Keratinocyte (primary cell): ENCODE results near the gene CYP19A1. TPM values are rescaled to one million over a fixed set of nuclear protein-coding genes. Genes with fewer than 3 reads are reported as not detected.

Experiments
- DNase-seq: peaks from one replicate; pipeline ENCODE4 v3.0.0-alpha.2; 2011; ENCODE audit warnings: low read depth, missing footprints, low spot score
- FAIRE-seq: peaks from 2 replicates; lab custom pipeline; 2011; peaks lifted over from hg19 to GRCh38; lab: Jason Lieb, UNC
- H2AFZ ChIP-seq: 2 replicates; pipeline ENCODE4 v1.6.0; 2012; ENCODE audit warnings: low read length, control low read depth, inconsistent platforms; ENCODE audit not compliant: control insufficient read depth
- H3K27ac ChIP-seq: 2 replicates; pipeline ENCODE4 v1.5.1; 2011; ENCODE audit warnings: low read length; ENCODE audit not compliant: control insufficient read depth, insufficient read depth
- H3K27me3 ChIP-seq: 3 replicates; pipeline ENCODE4 v1.6.0; 2011; ENCODE audit warnings: low read length; ENCODE audit not compliant: control insufficient read depth, insufficient read depth; ENCODE audit errors: extremely low read depth
- H3K36me3 ChIP-seq, 2 experiments: 2 replicates in 1 of 2; 3 replicates in 1 of 2; pipeline ENCODE4 v1.5.1; 2011; ENCODE audit warnings: low read length in 2 of 2, mild to moderate bottlenecking in 1 of 2; ENCODE audit not compliant: control insufficient read depth in 2 of 2, insufficient read depth in 2 of 2; ENCODE audit errors: extremely low read depth in 1 of 2
- H3K4me1 ChIP-seq: 3 replicates; pipeline ENCODE4 v1.5.1; 2011; ENCODE audit warnings: low read length; ENCODE audit not compliant: control insufficient read depth, insufficient read depth; ENCODE audit errors: extremely low read depth
- H3K4me2 ChIP-seq: 3 replicates; pipeline ENCODE4 v1.6.0; 2011; ENCODE audit warnings: low read depth, low read length; ENCODE audit not compliant: control insufficient read depth, insufficient read depth; ENCODE audit errors: extremely low read depth
- H3K4me3 ChIP-seq, 3 experiments: fragments of 200-600 bp in 1 of 3; sonication (generic) in 1 of 3; 2 replicates in 2 of 3; 3 replicates in 1 of 3; pipeline ENCODE4 v1.5.1; 2011 to 2016; ENCODE audit warnings: low read length in 3 of 3, mild to moderate bottlenecking in 3 of 3, control low read depth in 2 of 3, inconsistent platforms in 1 of 3, low read depth in 1 of 3, mixed read lengths in 1 of 3, mixed run types in 1 of 3, moderate library complexity in 1 of 3; ENCODE audit not compliant: control insufficient read depth in 2 of 3, insufficient read depth in 2 of 3; ENCODE audit errors: extremely low read depth in 1 of 3
- H3K79me2 ChIP-seq: 2 replicates; pipeline ENCODE4 v1.6.0; 2012; ENCODE audit warnings: low read length; ENCODE audit not compliant: control insufficient read depth, insufficient read depth
- H3K9ac ChIP-seq: 3 replicates; pipeline ENCODE4 v1.6.0; 2011; ENCODE audit warnings: low read length; ENCODE audit not compliant: control insufficient read depth, insufficient read depth; ENCODE audit errors: extremely low read depth
- H3K9me1 ChIP-seq: 3 replicates; pipeline ENCODE4 v1.6.0; 2011; ENCODE audit warnings: low read length; ENCODE audit not compliant: control insufficient read depth, insufficient read depth; ENCODE audit errors: extremely low read depth
- H3K9me3 ChIP-seq: 2 replicates; pipeline ENCODE4 v1.5.1; 2012; ENCODE audit warnings: low read depth, low read length; ENCODE audit not compliant: control insufficient read depth
- H4K20me1 ChIP-seq: 3 replicates; pipeline ENCODE4 v1.6.0; 2011; ENCODE audit warnings: low read length; ENCODE audit not compliant: control insufficient read depth, insufficient read depth; ENCODE audit errors: extremely low read depth
- EZH2 ChIP-seq: IDR thresholded peaks from one replicate; pipeline ENCODE4 v1.6.1; 2012; ENCODE audit warnings: inconsistent platforms, mild to moderate bottlenecking, low read length, moderate library complexity
- dilution Hi-C: fragments of 300-500 bp; cut with MboI; formaldehyde crosslinking; loops from one replicate; pipeline ENCODE4 v1.7.0; 2020; ENCODE audit warnings: low sequenced_read_pairs; ENCODE audit not compliant: extremely low pct_ligation_motif_present
- polyA plus RNA-seq, 5 experiments: library from polyadenylated mRNA; depleted of rRNA in 3 of 5; stranded (reverse) in 3 of 5; stranded (forward) in 1 of 5; unstranded in 1 of 5; fragments of >200 nt; gene quantifications; 1 replicate in 1 of 5; 2 replicates in 3 of 5; 3 replicates in 1 of 5; pipeline versions ENCODE4 v1.2.1 to v1.2.3, GENCODE V29; 2011 to 2012; ENCODE audit warnings: missing spikeins in 2 of 5, low read depth in 1 of 5, low replicate concordance in 1 of 5
- TF ChIP-seq, protein P1 (sequence below), 3 experiments: IDR thresholded peaks in 1 of 3; conservative IDR thresholded peaks in 1 of 3; optimal IDR thresholded peaks in 1 of 3; 2 replicates in 2 of 3; 3 replicates in 1 of 3; pipeline versions ENCODE3 to v1.5.1; 2011; ENCODE audit warnings: low read length in 3 of 3, mild to moderate bottlenecking in 3 of 3, moderate library complexity in 2 of 3, control low read depth in 1 of 3, inconsistent platforms in 1 of 3; ENCODE audit not compliant: insufficient read depth in 2 of 3; ENCODE audit errors: extremely low read depth in 1 of 3

CYP19A1 gene
- polyA plus RNA-seq, 1 donor (not counting 4 experiments of a cell fraction or from before 2014, with no cell fraction given): not detected

DNA sequence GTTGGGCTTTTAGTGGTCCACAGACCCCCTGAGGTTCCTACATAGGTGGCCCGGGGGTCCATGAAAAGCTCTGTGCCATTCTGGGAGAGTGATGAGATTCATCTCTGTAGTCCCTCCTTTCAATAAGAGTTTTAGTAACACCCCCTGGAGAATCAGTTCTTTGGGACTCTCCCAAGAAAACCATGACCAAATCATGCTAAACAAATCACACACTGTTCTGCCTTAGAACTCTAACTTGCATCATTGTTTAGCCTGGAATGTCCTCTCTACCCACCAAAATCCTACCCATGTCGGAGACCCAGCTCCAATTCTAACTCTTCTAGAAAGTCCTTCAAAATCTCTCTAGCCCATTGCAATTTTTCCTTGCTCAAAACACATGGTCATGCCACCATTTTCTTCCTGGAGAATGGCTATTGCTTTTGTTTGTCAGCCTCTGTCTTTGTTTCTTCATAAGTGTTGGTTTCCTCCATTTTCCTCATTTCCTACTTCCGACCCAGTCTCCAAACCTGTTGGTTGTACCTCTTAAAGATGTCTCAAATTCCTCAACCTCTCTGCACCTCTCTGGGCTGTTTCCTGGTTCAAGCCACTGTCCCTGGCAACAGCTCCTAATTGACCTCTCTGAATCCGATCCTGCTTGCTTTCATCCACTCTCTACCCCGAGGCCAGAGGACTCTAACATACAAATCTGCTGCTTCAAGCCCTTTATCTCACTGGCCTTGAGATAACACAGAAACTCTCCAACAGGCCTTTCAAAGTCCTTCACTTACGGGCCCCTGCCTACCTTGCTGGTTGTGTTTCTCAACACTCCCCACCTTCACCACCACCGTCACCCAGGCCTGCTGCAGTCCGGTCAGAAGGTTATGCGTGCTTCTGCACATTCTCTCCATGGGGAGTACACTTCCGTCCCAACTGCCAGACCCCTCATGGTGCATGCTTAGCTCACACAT lies 23.7 kb downstream of the CYP19A1 start:
- Histone ChIP-seq H3K36me3 (no peaks in the 10 kb centered on the region), H3K9me1 (no peaks in the 10 kb centered on the region), H3K4me3 (no peak overlapping the region), H3K79me2 (no peaks in the 10 kb centered on the region), H3K27ac (no peak overlapping the region), H2AFZ (no peak overlapping the region), H3K9me3 (no peaks in the 10 kb centered on the region), H3K4me1 (peaks cover 7% of the 10 kb centered on the region), H3K4me2 (no peak overlapping the region), H4K20me1 (no peaks in the 10 kb centered on the region), H3K9ac (no peak overlapping the region), H3K27me3 (no peaks in the 10 kb centered on the region)
- no peak for FAIRE-seq
- dilution Hi-C loops: no loop called here
- no peak for DNase-seq
- TF ChIP-seq, protein P1, sequence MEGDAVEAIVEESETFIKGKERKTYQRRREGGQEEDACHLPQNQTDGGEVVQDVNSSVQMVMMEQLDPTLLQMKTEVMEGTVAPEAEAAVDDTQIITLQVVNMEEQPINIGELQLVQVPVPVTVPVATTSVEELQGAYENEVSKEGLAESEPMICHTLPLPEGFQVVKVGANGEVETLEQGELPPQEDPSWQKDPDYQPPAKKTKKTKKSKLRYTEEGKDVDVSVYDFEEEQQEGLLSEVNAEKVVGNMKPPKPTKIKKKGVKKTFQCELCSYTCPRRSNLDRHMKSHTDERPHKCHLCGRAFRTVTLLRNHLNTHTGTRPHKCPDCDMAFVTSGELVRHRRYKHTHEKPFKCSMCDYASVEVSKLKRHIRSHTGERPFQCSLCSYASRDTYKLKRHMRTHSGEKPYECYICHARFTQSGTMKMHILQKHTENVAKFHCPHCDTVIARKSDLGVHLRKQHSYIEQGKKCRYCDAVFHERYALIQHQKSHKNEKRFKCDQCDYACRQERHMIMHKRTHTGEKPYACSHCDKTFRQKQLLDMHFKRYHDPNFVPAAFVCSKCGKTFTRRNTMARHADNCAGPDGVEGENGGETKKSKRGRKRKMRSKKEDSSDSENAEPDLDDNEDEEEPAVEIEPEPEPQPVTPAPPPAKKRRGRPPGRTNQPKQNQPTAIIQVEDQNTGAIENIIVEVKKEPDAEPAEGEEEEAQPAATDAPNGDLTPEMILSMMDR (optimal IDR thresholded peaks at IDR 0.05 in 1 of 3, IDR thresholded peaks at IDR 0.05 in 1 of 3, conservative IDR thresholded peaks at IDR 0.05 in 1 of 3; ENCODE audit: extremely low read depth in 1 of 3, insufficient read depth in 2 of 3, low read length in 3 of 3): no peak
- no peak for TF ChIP-seq EZH2

DNA sequence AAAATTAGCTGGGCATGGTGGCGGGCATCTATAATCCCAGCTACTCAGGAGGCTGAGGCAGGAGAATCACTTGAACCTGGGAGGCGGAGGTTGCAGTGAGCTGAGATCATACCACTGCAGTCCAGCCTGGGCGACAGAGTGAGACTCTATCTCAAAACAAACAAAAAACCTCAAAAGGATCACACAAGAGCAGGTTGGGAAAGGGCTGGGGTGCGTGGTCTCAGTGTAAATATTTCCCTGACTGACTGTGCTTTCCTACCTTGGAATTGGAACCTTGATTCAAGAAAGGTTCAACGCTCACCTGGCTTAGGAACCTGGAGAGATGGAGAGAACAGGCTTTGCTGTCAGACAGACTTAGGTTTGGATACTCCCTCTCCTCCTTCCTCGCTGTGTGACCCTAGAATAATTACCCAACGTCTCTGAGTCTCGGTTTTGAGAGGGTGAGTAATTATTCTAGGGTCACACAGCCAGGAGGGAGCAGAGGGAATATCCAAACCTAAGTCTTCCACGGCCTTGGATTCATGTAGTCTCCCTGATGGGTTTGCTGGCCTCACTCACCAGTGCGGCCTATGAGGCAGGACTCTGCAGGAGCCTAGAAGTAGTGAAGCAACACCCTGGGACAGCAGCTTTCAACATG lies 24.6 kb downstream of the CYP19A1 start:
- H2AFZ ChIP-seq: no peak overlapping the region
- FAIRE-seq: no peak
- no peak overlapping the region for H3K9ac ChIP-seq
- no peak for DNase-seq
- no peaks in the 10 kb centered on the region for H3K9me3 ChIP-seq
- H3K27me3 ChIP-seq: no peaks in the 10 kb centered on the region
- no peaks in the 10 kb centered on the region for H3K36me3 ChIP-seq
- H3K4me2 ChIP-seq: no peak overlapping the region
- H3K4me3 ChIP-seq: no peak overlapping the region
- no peaks in the 10 kb centered on the region for H3K9me1 ChIP-seq
- H3K79me2 ChIP-seq: no peaks in the 10 kb centered on the region
- peaks cover 7% of the 10 kb centered on the region for H3K4me1 ChIP-seq
- TF ChIP-seq, protein P1 (optimal IDR thresholded peaks at IDR 0.05 in 1 of 3, IDR thresholded peaks at IDR 0.05 in 1 of 3, conservative IDR thresholded peaks at IDR 0.05 in 1 of 3; ENCODE audit: extremely low read depth in 1 of 3, insufficient read depth in 2 of 3, low read length in 3 of 3): no peak
- H3K27ac ChIP-seq: no peak overlapping the region
- dilution Hi-C loops: no loop called here
- H4K20me1 ChIP-seq: no peaks in the 10 kb centered on the region
